GM18873 (cell line): ENCODE measurements around the gene TOMM20L.
"Not testable (repeated sequence)": the region's sequence is repeated elsewhere in the genome, so short reads cannot be mapped to it uniquely, and the experiment has no call there.

Experiments
- ATAC-seq: cut with Tn5 transposase; IDR thresholded peaks from one replicate; pipeline ENCODE4 v1.9.1; 2021; ENCODE audit warnings: mild to moderate bottlenecking, moderate library complexity, moderate number of reproducible peaks; ENCODE audit not compliant: unreplicated experiment, low FRiP score

The TOMM20L gene

GRCh38 chr14:58395812-58396788, at the start of gene TOMM20L:
TSS of gene TOMM20L (plus strand) at chr14:58395930. CDS start at chr14:58395958, 28 bp downstream.
- peak; percentile 66 for ATAC-seq

- ATAC-seq = no peak
These were observed 42.0 kb upstream of the TOMM20L start for GRCh38 chr14:58353516-58354299.

GRCh38 chr14:58354808-58355207, 40.9 kb upstream of the TOMM20L start:
- no peak for ATAC-seq

DNA sequence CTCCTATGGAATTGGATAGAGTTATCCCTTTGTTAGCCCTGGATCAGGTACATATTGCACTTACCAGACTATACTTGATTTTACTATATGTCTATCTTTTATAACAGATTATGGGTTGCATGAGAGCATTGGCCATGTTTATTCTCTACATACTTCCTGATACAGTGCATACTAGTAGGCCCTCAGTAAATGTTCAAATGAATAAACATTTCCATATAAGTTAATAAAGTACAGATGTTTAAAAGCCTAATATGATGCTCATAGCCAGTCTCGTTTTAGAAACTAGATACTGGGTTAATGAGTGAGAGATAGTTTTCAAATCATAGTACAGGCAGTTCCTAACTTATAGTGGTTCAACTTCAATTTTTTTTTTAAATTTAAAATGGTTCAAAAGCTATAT, 39.5 kb upstream of the TOMM20L start:
- no peak for ATAC-seq

- ATAC-seq = not testable (repeated sequence)
These were observed 33.5 kb upstream of the TOMM20L start for GRCh38 chr14:58362272-58362671.

DNA sequence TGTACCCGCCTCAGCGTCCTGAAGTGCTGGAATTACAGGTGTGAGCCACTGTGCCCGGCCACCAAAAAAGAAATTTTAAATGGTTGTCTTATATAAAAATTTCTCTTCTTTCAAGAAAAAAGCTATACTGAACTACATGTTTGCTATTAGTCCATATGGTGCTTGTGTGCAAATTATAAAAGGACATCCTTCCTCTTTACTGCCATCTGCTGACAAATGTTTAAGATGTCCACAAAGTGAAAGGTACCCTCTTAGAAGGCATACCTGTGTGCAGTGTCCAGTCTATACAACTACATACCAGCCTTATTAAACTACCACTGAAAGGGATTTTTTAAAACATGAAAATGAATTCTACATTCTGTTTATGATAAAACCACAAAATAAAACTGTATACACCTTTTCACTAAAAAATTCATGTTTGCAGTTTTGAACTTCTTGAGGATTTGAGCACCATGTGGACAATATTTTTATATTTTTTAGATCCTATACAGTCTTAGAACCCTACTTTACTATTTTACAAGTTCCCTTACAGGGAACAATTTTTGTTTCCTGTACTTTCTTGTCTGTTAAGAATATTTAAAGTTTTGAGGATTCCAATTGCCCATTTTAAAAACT, 32.8 kb upstream of the TOMM20L start:
- ATAC-seq = no peak

- no peak for ATAC-seq
These were observed 31.4 kb upstream of the TOMM20L start for GRCh38 chr14:58364316-58364715.

- no peak for ATAC-seq
These were observed 28.4 kb upstream of the TOMM20L start for GRCh38 chr14:58367296-58367695.

- ATAC-seq = no peak
These were observed 26.8 kb upstream of the TOMM20L start for GRCh38 chr14:58368956-58369355.

- no peak for ATAC-seq
These were observed 18.9 kb upstream of the TOMM20L start for GRCh38 chr14:58376791-58377190.

DNA sequence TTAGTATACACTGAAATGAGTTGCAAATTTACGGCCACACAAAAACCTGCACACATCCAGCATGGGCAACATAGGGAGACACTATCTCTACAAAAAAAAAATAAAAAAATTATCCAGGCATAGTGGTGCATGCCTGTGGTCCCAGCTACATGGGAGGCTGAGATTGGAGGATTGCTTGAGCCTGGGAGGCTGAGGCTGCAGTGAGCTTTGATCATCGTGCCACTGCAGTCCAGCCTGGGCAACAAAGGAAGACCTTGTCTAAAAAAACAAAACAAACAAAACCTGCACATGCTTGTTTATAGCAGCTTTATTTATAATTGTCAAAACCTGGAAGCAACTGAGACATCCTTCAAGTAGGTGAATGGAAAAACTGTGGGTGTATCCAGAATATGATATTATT, 4.9 kb upstream of the TOMM20L start:
- no peak for ATAC-seq

GRCh38 chr14:58395562-58395811, 243 bp upstream of the TOMM20L start:
- no peak for ATAC-seq

GRCh38 chr14:58397156-58397555, 1.4 kb downstream of the TOMM20L start:
- no peak for ATAC-seq

- no peak for ATAC-seq
These were observed 2.8 kb downstream of the TOMM20L start for GRCh38 chr14:58398495-58398894.

- no peak for ATAC-seq
These were observed 3.2 kb downstream of the TOMM20L start for GRCh38 chr14:58398895-58399294.

DNA sequence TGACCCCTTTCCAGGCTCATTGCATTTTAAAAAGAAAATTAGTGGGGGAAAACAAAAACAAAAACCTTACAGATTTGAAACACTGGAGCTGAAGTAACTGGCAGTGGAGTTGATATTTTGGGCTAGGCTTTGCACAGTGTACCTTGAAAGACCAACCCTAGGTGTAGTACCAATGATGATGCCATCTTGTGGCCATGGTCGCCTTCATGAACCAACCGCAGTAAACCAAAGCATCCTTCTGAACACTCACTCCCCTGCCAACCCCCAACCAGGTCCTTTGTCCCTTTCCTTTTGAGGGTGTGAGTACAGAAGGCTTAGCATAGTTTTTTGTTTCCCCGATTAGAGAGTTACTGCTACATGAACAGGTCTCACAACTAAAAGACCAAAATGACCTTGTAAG, 5.9 kb downstream of the TOMM20L start:
- no peak for ATAC-seq

DNA sequence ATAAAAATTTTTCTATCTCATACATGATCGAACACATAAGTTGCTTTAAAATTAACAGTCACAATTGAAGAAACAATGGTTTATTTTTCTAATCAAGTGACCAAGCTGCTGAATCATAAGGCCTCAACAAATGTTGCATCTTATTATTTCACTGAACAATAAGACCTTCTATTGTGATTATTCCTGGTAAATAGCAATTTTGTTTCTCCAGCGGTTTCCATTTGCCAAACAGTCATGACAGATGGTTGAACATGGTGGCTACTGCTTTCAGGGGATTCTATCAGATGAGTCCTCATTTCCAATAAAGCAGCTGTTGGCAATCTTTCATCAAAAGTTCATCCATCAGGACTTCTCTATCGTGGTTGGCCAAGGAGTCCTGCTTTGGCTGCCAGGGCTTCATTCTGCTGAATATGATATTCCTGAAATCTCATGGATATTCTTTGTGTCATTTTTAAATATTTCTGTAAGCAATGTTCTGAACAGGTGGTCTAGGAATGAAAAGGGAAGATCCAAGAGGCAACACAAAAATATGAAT, 13.0 kb downstream of the TOMM20L start:
- ATAC-seq = no peak

DNA sequence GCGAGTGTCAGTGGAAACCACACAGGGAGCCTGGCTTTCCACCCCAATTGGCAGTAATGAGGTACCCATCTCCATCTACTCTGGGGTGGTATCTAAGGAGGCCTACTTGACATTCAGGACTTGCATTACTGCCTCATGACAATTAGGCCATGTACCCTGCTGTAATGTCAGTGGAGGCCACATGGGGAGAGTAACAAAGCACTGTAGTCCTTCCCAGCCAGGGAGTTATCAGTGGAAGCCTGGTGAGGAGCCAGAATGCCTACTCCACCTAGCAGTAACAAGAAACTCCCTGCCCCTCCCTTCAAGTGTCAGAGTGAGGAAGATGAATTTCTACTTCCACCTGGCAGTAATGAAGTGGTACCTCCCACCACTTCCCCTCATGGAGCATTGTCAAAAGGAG, 19.1 kb downstream of the TOMM20L start:
- ATAC-seq = no peak

DNA sequence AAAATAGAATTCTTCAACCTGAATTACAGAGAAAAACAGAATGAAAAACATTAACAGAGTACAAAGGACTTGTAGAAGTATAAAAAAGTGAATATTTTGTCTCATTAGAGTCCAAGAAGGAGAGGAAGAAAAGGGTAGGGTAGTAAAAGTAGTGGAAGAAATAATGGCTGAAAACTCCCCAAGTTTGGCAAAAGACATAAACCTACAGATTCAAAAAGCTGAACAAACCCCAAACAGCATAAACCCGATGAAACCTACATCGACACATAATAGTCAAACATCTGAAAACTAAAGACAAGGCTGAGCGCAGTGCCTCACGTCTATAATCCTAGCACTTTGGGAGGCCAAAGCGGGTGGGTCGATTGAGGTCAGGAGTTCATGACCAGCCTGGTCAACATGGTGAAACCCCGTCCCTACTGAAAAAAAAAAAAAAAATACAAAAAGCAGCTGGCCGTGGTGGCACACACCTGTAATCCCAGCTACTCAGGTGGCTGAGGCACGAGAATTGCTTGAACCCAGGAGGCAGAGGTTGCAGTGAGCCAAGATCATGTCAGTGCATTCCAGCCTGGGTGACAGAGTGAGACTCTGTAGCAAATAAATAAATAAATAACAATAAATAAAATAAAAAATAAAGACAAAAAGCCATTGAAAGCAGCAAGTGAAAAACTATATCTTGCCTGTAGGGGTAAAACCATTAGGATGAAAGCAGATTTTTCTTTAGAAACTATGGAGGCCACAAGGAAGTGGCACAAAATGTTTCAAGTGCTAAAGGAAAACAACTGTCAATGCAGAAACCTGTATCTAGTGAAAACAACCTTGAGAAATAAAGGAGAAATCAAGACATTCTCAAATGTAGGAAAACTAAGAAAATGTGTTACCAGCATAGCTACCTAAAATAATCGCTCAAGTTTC, 20.2 kb downstream of the TOMM20L start:
- ATAC-seq = no peak

GRCh38 chr14:58416934-58417333, 21.2 kb downstream of the TOMM20L start:
- not testable (repeated sequence) for ATAC-seq
